ENCODE results near the gene MIPOL1.
"Not testable (repeated sequence)": the region's sequence is repeated elsewhere in the genome, so short reads cannot be mapped to it uniquely, and the experiment has no call there.

- TF ChIP-seq CTCF, EP300, POLR2A (IDR thresholded peaks at IDR 0.05): not testable (repeated sequence)
Measured at GRCh38 chr14:37555596-37555995, 357.9 kb downstream of the MIPOL1 start.

Measured in ovary (tissue), 3 donors.